Measurements from ENCODE around the gene PSTPIP1. TPM values are rescaled to one million over a fixed set of nuclear protein-coding genes. Genes with fewer than 3 reads are reported as not detected.

The PSTPIP1 gene
- total and polyA plus RNA-seq, 9 of the 15 experiments (the other 6 are each of a cell fraction or from before 2014, with no cell fraction given) = not detected

- Histone ChIP-seq H3K9ac (ENCODE audit: insufficient read depth in 1 of 2, low read depth in 2 of 2, low read length in 2 of 2) (no peak overlapping the region), H3K4me3 (no peak overlapping the region), H3K4me1 (replicated peaks in 1 of 2; ENCODE audit: control insufficient read depth in 2 of 2, insufficient read depth in 2 of 2, low read length in 2 of 2) (peaks cover 0 to 8% of the 10 kb centered on the region in 2 experiments; a peak in 1 of 5 replicates), H3K9me3 (replicated peaks; ENCODE audit: control insufficient read depth, insufficient read depth, low read depth, low read length) (no peaks in the 10 kb centered on the region), H3K27ac (ENCODE audit: extremely low read depth, low read depth, low read length) (no peak overlapping the region), H3K36me3 (ENCODE audit: control insufficient read depth, insufficient read depth, low read length) (no peaks in the 10 kb centered on the region), H3K4me2 (ENCODE audit: insufficient read depth, low read length) (no peak overlapping the region), H3K9me1 (ENCODE audit: control insufficient read depth, insufficient read depth, low read length) (no peaks in the 10 kb centered on the region), H2AFZ (ENCODE audit: low read depth, low read length) (no peak overlapping the region), H4K20me1 (replicated peaks; ENCODE audit: control insufficient read depth, insufficient read depth, low read length) (no peaks in the 10 kb centered on the region), H3K27me3 (ENCODE audit: control insufficient read depth in 2 of 2, insufficient read depth in 2 of 2, low read length in 2 of 2) (peaks cover 18 to 42% of the 10 kb centered on the region in 2 experiments), H3K79me2 (ENCODE audit: control insufficient read depth, insufficient read depth, low read length) (no peaks in the 10 kb centered on the region)
- intact Hi-C loops (cut with micrococcal nuclease) (no loop called here), in situ Hi-C loops (cut with MboI) (no loop called here)
- TF ChIP-seq HDAC8 (tag; IDR thresholded peaks at IDR 0.05) (no peak), CREB1 (IDR thresholded peaks at IDR 0.05) (no peak), CREB1 (CRISPR knock-in tag; IDR thresholded peaks at IDR 0.05) (no peak), GABPB1 (CRISPR knock-in tag; IDR thresholded peaks at IDR 0.05) (no peak), ZNF134 (CRISPR knock-in tag; conservative IDR thresholded peaks at IDR 0.05) (no peak), NFRKB (IDR thresholded peaks at IDR 0.05; ENCODE audit: low read depth) (no peak), PPARD (CRISPR knock-in tag; IDR thresholded peaks at IDR 0.05) (no peak), SRSF9 (IDR thresholded peaks at IDR 0.05; ENCODE audit: borderline replicate concordance, low read depth, low read length) (no peak), TARDBP (IDR thresholded peaks at IDR 0.05) (no peak), SUPT5H (IDR thresholded peaks at IDR 0.05) (no peak), DNMT1 (IDR thresholded peaks at IDR 0.05) (no peak), CEBPG (CRISPR knock-in tag; IDR thresholded peaks at IDR 0.05) (no peak), CEBPG (tag; conservative IDR thresholded peaks at IDR 0.05 in 1 of 2, IDR thresholded peaks at IDR 0.05 in 1 of 2) (no peak), MAFG (tag; conservative IDR thresholded peaks at IDR 0.05) (no peak)
- TF ChIP-seq, protein P1, sequence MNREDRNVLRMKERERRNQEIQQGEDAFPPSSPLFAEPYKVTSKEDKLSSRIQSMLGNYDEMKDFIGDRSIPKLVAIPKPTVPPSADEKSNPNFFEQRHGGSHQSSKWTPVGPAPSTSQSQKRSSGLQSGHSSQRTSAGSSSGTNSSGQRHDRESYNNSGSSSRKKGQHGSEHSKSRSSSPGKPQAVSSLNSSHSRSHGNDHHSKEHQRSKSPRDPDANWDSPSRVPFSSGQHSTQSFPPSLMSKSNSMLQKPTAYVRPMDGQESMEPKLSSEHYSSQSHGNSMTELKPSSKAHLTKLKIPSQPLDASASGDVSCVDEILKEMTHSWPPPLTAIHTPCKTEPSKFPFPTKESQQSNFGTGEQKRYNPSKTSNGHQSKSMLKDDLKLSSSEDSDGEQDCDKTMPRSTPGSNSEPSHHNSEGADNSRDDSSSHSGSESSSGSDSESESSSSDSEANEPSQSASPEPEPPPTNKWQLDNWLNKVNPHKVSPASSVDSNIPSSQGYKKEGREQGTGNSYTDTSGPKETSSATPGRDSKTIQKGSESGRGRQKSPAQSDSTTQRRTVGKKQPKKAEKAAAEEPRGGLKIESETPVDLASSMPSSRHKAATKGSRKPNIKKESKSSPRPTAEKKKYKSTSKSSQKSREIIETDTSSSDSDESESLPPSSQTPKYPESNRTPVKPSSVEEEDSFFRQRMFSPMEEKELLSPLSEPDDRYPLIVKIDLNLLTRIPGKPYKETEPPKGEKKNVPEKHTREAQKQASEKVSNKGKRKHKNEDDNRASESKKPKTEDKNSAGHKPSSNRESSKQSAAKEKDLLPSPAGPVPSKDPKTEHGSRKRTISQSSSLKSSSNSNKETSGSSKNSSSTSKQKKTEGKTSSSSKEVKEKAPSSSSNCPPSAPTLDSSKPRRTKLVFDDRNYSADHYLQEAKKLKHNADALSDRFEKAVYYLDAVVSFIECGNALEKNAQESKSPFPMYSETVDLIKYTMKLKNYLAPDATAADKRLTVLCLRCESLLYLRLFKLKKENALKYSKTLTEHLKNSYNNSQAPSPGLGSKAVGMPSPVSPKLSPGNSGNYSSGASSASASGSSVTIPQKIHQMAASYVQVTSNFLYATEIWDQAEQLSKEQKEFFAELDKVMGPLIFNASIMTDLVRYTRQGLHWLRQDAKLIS (CRISPR knock-in tag; IDR thresholded peaks at IDR 0.05) = no peak
- TF ChIP-seq, protein P2, sequence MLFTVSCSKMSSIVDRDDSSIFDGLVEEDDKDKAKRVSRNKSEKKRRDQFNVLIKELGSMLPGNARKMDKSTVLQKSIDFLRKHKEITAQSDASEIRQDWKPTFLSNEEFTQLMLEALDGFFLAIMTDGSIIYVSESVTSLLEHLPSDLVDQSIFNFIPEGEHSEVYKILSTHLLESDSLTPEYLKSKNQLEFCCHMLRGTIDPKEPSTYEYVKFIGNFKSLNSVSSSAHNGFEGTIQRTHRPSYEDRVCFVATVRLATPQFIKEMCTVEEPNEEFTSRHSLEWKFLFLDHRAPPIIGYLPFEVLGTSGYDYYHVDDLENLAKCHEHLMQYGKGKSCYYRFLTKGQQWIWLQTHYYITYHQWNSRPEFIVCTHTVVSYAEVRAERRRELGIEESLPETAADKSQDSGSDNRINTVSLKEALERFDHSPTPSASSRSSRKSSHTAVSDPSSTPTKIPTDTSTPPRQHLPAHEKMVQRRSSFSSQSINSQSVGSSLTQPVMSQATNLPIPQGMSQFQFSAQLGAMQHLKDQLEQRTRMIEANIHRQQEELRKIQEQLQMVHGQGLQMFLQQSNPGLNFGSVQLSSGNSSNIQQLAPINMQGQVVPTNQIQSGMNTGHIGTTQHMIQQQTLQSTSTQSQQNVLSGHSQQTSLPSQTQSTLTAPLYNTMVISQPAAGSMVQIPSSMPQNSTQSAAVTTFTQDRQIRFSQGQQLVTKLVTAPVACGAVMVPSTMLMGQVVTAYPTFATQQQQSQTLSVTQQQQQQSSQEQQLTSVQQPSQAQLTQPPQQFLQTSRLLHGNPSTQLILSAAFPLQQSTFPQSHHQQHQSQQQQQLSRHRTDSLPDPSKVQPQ (CRISPR knock-in tag; IDR thresholded peaks at IDR 0.05; ENCODE audit: borderline replicate concordance) = no peak
- POLR2A ChIA-PET = no interaction called here
- no peak for ATAC-seq
- FAIRE-seq = no peak
- CTCF ChIA-PET (ENCODE audit: low intra/inter-chr PET ratio) = no interaction called here
- DNase-seq (ENCODE audit: extremely low read depth in 1 of 4, low spot score in 3 of 4) = no peak
- BruUV-seq (replicated peaks) = no TSS peak
- WGBS (ENCODE audit: insufficient coverage, low coverage, missing lambda C conversion rate) = 2% methylated on average over 7 of the region's 7 CpGs
Measured at GRCh38 chr15:76979996-76980520, 14.9 kb upstream of the PSTPIP1 start.

Data from K562 (cell line).